HG03025 (cell line): ENCODE data around the gene NDUFB10.

Experiments used
- ATAC-seq: cut with Tn5 transposase; IDR thresholded peaks from one replicate; pipeline ENCODE4 v1.9.1; 2021; ENCODE audit warnings: mild to moderate bottlenecking, moderate library complexity; ENCODE audit not compliant: unreplicated experiment, low FRiP score

The NDUFB10 gene

DNA sequence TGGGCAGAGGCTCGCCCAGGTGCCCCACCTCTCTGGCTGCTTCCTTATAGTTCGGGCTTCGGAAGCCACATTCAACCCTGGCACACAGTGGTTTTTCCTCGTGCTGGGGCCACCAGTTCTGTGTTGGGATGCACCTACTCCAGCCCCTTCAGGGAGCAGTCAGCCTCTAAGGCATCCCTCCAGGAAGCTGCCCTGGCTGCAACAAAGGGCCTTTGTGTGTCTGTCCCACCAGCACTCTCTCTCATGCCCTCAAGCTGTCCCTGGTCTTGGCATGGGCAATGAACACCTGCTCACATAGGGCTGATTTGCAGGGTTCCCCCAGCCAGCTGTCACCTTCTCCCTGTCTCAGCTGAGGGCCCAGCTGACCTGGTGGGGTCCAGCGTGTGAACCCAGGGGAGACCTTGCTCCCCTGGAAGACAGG is 22.7 kb downstream of the NDUFB10 start:
- ATAC-seq: no peak

DNA sequence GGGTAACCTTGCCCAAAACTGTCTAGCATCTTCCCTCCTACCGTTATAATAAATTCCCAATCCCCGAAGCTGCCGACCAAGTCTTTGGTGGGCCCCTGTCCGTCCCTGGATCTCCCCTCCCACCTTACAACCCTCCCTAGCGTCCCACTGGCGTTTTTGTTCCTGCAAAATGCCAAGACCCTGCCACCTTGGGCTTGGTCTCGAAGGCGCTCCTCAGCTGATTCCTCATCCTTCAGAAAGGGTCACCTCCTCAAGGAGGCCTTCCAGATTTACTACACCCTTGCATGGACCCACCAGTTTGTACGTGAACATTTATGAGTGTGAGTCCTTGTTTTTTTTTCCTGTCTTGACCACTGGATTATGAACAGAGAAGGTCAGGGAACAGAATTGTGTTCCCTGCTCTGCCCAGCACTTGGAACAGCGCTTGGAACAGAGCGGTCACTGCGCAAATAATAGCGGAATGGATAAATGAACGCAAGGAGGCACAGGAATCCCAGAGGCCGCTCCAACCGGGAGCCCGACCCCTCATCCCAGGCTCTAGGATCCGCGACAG is 23.7 kb downstream of the NDUFB10 start:
- ATAC-seq: no peak

DNA sequence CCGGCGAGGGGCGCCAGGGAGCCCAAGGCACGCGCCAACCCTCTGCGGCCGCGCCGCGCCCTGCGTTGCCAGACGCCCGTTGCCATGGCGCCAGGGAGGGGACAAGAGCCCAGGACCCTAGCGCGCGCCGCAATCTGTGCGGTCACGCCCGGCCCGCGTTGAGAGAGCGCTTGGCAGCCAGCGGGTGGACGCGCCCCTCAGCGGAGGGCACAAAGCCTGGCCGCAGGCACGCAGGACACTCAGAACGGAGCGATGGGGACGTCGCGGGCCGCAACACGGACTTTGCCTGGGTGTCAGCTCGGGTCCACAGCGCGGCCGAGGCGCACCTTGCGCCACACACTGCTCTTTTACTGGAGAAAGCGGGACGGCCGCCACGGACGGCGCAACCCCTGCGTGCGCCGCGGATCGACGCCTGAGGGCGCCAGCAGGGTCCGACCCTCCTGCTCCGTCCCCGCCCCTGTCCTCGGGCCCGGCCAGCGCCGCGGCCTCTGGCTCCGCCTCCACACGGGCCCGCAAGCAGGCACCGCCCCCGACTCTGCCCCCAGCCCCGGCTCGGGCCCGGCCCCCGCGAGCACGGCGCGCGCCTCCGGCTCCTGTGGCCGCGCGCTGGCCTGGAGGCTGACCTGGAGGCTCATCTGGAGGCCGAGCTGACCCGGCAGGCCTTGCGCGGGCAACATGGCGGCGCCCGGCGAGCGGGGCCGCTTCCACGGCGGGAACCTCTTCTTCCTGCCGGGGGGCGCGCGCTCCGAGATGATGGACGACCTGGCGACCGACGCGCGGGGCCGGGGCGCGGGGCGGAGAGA is 24.4 kb downstream of the NDUFB10 start, which contains the start of gene GFER:
GFER (plus strand) TSS at position 650 of the 803 bp plus-strand sequence; CDS start at position 676, 26 bp downstream.
- ATAC-seq: peak; percentile 72

DNA sequence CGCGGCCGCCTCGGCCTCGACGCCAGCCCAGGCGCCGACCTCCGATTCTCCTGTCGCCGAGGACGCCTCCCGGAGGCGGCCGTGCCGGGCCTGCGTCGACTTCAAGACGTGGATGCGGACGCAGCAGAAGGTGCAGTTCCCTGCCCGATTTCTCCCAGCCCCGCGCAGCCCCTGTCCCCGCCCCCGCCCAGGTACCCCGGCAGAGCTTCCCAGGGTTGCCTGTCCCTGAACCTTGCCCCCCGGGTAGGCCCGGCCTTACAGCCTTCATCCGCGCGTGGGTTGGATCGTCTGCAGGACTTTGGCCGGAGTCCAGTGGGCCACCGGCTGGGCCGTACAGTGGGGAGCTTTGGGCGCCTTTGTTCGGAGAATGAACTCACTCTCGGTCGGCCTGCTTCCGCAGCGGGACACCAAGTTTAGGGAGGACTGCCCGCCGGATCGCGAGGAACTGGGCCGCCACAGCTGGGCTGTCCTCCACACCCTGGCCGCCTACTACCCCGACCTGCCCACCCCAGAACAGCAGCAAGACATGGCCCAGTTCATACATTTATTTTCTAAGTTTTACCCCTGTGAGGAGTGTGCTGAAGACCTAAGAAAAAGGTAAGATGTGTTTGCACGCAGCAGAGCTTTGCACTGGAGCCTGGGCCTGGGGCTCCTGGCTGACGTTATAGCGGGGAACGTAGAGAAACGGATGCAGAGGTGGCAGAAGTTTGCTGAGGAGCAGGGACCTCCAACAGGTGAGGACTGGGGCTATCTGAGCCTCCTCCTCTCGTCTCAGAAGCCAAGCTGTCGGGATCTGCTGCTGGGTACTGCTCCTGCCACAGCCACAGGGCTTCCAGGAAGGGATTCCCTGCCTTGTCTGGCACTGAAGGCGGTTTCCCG is 25.2 kb downstream of the NDUFB10 start:
- peak; percentile 6 for ATAC-seq

DNA sequence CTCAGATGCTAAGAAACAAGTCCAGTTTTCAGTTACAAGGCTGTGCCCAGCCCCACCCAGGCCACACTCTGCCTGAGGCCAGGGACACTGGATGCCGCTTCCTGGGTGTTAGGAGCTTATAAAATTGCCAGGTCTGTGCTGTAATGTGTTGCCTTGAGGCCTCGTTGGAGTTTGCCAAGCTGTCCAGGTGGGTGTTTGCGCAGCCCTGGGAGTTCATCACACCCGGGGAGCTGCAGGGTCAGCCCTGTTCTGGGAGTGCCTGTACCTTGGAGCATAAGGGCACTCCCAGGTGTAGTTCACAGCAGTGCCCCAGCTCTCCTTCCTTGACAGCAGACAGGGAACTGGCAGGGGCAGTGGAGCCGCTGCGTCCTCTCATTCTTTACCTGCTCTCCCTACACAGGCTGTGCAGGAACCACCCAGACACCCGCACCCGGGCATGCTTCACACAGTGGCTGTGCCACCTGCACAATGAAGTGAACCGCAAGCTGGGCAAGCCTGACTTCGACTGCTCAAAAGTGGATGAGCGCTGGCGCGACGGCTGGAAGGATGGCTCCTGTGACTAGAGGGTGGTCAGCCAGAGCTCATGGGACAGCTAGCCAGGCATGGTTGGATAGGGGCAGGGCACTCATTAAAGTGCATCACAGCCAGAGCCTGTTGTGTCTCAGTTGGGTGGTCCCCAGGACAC is 26.3 kb downstream of the NDUFB10 start:
- no peak for ATAC-seq

DNA sequence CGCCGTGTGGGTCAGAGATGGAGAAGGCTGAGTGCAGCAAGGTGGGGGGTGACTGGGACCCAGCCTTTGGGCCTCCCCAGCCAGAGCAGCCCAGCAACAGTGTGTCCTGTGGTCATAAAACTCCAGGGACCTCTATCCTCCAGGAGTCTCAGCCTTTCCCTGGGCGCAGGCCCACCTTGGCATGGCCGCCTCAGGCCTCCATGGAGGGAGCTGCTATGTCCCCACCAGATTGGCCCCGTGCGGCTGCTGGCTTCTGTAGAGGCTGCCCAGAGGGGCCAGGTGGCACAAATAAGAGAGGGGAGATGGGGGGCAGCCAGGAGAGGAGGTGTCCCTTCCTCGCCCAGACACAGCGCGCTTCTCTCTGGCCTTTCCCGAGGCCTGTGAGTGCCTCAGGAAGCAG is 27.9 kb downstream of the NDUFB10 start:
- no peak for ATAC-seq

DNA sequence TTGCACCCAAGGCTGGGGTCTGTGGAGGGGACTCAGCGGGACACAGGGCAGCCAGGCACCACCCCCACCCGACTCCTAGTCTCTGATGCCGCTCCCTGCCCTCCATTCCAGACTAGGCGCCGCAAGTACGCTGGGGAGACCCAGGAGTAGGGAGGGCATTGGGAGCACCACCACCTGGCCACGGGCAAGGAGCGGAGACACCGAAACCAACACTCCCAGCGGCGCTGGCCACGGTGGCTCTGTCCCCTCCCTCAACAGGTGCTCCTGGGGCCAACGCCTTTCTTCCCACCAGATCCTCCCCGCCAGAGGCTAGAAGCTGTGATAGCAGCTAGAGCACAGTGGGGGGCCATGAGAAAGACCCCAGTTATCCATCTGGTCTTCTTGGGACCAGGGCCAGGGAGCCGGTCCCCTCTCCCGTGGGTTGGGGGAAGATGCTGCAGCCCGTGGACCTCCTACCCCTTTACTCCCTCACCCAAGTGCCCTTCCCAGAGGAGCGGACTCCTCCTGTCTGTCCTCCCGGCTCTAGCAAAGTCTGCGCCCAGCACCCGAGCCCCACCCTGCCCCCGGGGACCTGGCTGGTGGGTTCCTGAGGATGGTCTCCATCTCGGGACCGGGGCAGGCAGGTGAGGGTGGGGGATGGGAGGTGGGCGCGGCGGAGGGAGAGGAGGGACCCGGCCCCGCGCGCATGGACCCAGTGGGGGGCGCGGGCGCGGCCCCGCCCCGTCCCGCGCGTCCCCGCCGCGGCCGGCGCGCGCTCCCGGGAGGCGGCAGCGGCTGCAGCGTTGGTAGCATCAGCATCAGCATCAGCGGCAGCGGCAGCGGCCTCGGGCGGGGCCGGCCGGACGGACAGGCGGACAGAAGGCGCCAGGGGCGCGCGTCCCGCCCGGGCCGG is 30.1 kb downstream of the NDUFB10 start, which contains the start of gene SYNGR3:
SYNGR3 (plus strand) TSS at position 762 of the 892 bp plus-strand sequence. CDS start 133 bp downstream, outside the sequence.
- ATAC-seq: no peak

DNA sequence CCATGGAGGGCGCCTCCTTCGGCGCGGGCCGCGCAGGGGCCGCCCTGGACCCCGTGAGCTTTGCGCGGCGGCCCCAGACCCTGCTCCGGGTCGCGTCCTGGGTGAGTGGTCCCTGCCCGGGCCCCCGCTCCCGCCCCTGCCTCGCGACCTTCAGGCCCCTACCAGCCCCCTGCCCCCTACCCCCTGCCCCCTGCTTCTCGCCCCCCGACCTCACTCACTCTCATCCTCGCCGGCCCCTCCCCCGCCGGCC is 30.7 kb downstream of the NDUFB10 start:
- no peak for ATAC-seq

DNA sequence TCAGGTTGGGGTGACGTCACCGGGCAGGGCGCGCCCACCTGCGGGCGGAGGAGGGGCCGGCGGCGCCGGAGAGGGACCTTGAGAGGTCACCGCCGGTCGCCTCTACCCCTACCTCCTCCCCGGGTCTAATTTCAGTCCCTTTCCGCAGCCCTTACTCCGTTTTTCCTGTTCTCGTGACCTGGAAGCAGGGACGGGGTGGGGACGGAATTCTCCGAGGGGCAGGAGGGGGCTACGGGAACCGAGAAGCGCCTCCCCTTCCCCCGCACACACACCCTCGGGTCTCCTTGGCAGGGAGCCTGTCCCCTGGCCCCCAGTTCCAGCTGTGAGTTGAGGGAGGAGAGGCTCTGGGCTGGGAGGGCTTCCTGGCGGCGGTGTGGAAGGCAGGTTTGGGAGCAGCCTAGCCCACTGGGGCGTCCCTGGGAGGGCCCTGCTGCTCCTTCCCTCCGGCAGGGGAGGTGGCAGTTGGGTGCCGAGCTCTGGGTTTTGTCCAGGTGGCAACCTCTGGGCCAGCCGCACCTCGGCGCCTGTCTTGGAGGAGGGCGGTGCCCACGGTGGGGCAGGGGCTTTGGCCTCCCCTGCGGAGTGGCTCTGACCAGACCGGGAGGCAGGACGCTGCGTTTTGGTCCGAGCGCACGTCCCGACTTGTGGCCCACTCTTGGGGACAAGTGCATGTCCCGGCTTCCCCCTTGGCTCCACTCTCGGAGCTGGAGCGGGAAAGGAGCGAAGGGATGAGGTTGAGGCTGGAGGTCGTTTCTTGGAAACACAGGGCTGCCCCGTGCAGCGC is 31.2 kb downstream of the NDUFB10 start:
- no peak for ATAC-seq

DNA sequence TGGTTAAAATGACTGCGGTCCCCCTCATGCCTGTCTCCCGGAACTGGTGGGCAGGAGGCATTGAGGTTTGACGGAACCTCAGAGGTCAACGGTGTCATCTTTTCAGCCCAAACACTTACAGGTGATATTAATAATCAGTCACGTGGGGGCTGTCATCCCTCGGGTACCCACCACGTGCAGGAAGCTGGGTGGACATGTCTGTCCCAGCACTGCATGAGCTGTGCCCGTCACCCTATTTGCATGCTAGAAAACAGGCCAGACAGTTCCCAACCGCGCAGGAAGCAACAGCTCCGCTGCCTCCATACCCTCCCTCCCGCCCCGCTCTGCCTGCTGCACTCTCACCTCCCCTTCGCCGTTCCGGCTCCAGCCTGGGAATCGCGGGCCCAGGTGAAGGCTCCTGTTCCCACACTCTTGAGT is 31.8 kb downstream of the NDUFB10 start:
- no peak for ATAC-seq

DNA sequence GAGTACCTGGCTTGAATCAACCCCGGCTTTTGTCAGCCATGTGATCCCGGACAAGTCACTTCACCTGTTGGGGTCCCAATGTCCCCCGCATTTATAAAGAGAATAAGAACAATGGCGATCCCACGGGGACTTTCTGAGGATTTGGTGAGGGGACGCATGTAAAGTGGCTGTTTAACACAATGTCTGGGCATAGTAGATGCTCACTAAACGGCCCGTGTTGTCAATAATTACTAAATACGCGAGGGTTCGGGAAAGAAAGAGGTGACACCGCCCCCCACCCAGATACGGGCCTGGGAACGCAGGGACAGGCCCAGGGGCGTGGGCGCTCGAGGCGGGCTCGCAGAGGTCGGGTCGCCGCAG is 32.2 kb downstream of the NDUFB10 start:
- no peak for ATAC-seq

DNA sequence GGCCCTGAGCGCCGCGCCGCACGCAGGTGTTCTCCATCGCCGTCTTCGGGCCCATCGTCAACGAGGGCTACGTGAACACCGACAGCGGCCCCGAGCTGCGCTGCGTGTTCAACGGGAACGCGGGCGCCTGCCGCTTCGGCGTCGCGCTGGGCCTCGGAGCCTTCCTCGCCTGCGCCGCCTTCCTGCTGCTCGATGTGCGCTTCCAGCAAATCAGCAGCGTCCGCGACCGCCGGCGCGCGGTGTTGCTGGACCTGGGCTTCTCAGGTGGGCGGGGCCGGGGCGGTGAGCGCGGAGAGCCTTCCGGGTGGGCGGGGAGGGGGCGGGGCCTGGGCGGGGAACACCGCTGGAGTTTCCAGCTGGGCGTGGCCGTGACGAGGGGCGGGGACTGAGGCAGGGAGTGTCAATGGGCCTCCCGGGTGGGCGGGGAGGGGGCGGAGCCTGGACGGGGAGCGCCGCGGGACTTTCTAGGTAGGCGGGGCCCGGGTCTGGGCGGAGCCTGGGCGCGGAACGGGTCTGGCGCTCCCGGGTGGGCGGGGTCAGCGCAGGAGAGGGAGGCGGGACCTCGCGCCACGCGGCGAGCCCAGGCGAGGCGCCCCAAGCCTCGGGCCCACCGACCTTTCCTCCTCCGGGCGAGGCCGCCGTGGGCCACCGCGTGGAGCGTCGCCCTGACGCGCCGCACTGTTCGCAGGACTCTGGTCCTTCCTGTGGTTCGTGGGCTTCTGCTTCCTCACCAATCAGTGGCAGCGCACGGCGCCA is 32.8 kb downstream of the NDUFB10 start:
- ATAC-seq: peak; percentile 42

DNA sequence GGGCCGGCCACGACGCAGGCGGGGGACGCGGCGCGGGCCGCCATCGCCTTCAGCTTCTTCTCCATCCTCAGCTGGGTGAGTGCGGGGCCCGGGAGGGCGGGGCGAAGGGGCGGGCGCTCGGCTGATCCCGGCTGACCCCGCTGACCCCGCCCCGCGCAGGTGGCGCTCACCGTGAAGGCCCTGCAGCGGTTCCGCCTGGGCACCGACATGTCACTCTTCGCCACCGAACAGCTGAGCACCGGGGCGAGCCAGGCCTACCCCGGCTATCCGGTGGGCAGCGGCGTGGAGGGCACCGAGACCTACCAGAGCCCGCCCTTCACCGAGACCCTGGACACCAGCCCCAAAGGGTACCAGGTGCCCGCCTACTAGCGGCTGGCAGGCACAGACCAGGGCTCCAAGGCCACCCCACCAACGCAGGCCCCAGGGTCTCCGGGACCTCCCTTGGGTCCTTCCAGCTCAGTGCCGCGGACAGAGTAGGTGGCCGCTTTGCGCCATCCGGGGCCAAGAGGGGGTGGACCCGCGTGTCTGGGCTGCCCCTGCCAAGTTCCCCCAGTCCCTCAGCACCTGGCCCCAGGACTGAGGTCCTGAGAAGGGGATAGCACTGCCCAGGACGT is 33.5 kb downstream of the NDUFB10 start:
- no peak for ATAC-seq

DNA sequence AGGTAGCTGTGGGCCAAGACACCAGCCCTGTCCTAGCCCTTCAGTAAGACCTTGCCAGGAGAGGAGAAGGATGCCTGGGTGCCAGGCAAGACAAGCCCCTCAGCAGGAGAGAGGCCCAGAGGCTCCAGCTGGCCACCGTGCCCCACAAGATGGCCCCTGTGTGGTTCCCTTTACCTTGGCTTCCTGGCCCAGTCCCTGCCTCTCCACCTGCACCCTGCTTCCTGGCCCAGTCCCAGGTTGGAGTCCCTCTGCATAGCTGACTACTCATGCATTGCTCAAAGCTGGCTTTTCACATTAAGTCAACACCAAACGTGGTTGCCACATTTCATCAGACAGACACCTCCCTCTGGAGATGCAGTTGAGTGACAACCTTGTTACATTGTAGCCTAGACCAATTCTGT is 34.4 kb downstream of the NDUFB10 start:
- ATAC-seq: no peak

DNA sequence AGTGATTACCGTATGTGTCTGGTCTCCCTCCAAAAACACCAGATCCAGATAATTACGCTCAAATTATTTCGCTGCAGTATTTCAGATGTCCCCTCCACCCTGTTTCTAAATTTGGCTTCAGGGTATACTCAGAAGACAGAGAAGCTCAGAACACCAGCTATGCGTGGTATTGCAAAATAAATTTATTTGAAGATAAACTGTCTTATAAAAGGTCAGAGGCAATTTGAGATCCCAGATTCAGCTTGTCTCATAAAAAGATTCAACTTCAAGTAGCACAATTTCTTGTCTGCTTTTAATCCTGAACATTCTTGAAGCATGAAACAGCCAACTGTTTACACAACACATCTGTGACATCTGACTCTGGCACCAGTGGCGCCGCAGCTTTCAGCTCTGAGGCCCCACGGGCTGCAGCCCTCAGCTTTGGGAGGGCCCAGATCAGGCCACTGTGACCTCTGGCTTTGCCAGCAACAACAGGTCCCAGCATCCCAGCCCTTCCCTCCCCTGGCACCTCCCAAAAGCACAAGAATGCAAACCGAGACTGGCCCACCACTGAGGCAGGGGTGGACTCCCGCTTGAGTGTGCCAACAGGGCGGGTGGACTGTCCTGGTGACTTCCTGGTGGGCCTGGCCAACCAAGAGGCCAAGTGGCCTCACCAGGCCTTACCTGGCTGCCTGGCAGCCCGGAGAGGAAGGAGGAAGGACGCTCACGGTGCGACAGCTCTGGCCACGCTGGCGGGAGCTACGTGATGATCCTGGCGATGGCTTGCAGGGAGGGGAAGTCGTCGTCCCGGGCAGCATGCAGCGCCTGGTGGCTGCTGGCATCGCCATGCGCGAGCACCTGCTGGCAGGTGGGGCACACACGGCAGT is 38.4 kb downstream of the NDUFB10 start:
- ATAC-seq: no peak

DNA sequence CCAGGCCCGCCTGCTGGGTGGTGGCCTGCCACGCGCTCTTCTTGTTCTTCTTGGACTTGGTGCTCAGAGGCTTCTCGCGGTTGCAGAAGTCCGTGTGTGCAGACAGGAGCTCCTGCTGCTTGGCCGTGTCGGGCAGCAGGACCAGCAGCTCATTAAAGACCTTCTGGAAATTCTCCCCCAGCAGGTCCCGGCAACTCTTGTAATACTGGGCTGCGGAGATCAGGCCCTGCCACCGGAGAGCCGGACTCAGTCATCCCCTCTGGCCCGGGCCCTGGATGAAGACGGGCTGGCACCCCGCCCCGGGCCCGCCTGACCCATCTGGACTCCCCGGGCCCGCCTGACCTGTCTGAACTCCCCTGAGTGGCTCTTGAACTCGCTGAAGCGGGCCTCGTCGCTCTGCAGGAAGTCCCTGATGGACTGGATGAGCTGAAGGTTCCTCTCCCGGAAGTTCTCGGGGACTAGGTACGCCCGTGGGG is 39.1 kb downstream of the NDUFB10 start:
- no peak for ATAC-seq
